Body of pancreas (tissue), 4 donors: ENCODE results near the gene FAHD2A.
"Not testable (repeated sequence)": the region's sequence is repeated elsewhere in the genome, so short reads cannot be mapped to it uniquely, and the experiment has no call there.

Source experiments
- POLR2A ChIP-seq, 3 donors: fragments of 450-650 bp; IDR thresholded peaks; one replicate each; pipeline ENCODE4 v1.6.1; 2016; ENCODE audit warnings: antibody characterized with exemption in 3 of 3, mild to moderate bottlenecking in 2 of 3
- TF ChIP-seq, protein P1 (sequence below), 7 experiments: fragments of 450-650 bp in 4 of 7; fragments of 200-600 bp in 3 of 7; sonication (generic) in 3 of 7; IDR thresholded peaks; one replicate each; pipeline ENCODE4 v1.5.1; 2016 to 2019; ENCODE audit warnings: antibody characterized with exemption in 7 of 7

DNA sequence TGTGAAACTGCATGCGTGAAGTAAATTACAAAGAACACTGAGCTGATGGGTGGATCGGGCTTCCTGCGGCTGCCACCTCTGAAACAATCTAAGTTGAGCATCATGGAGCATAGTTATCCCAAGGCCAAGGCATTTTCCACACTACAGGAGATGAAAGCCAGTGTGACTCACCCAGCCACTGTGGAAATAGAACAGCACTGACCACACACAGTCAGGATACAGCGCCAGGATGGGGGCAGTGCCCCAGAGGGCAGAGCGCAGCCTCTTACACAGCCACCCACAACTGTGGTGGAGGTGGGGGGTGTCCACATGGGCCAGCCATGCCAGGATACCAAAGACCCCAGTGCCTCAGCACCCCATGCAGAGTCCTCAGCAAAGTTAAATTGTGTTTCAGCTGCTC is 8.7 kb downstream of the FAHD2A start:
- TF ChIP-seq, protein P1, sequence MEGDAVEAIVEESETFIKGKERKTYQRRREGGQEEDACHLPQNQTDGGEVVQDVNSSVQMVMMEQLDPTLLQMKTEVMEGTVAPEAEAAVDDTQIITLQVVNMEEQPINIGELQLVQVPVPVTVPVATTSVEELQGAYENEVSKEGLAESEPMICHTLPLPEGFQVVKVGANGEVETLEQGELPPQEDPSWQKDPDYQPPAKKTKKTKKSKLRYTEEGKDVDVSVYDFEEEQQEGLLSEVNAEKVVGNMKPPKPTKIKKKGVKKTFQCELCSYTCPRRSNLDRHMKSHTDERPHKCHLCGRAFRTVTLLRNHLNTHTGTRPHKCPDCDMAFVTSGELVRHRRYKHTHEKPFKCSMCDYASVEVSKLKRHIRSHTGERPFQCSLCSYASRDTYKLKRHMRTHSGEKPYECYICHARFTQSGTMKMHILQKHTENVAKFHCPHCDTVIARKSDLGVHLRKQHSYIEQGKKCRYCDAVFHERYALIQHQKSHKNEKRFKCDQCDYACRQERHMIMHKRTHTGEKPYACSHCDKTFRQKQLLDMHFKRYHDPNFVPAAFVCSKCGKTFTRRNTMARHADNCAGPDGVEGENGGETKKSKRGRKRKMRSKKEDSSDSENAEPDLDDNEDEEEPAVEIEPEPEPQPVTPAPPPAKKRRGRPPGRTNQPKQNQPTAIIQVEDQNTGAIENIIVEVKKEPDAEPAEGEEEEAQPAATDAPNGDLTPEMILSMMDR (IDR thresholded peaks at IDR 0.05): not testable (repeated sequence)
- not testable (repeated sequence) for TF ChIP-seq POLR2A (IDR thresholded peaks at IDR 0.05)
